H9 (cell line): ENCODE measurements around the gene PRSS56. TPM values are rescaled to one million over a fixed set of nuclear protein-coding genes. Genes with fewer than 3 reads are reported as not detected.
A peak's percentile ranks its signal among the peaks of the same experiment; 100 is the strongest.

Experiments used
- DNase-seq: peaks from one replicate; pipeline ENCODE4 v3.0.0-alpha.2; 2017
- H2AFZ ChIP-seq: one replicate; pipeline ENCODE4 v1.6.1; 2013; ENCODE audit warnings: mild to moderate bottlenecking, low read length, control low read depth, moderate library complexity
- H2AK5ac ChIP-seq: 2 replicates; pipeline ENCODE4 v1.6.1; 2013; ENCODE audit warnings: low read length, control low read depth, mixed read lengths; ENCODE audit not compliant: insufficient read length
- H2BK120ac ChIP-seq: one replicate; pipeline ENCODE4 v1.6.1; 2013; ENCODE audit warnings: low read depth, mild to moderate bottlenecking, low read length, control low read depth, inconsistent platforms; ENCODE audit not compliant: poor library complexity, severe bottlenecking
- H2BK12ac ChIP-seq: 2 replicates; pipeline ENCODE4 v1.6.1; 2013; ENCODE audit warnings: low read length, control low read depth, mixed read lengths, low read depth; ENCODE audit not compliant: insufficient read length
- H2BK15ac ChIP-seq: 2 replicates; pipeline ENCODE4 v1.6.1; 2013; ENCODE audit warnings: low read depth, low read length, control low read depth
- H2BK20ac ChIP-seq: one replicate; pipeline ENCODE4 v1.6.1; 2013; ENCODE audit warnings: low read depth, mild to moderate bottlenecking, low read length, control low read depth, inconsistent platforms; ENCODE audit not compliant: poor library complexity, severe bottlenecking
- H2BK5ac ChIP-seq: 2 replicates; pipeline ENCODE4 v1.6.1; 2013; ENCODE audit warnings: low read length, control low read depth, mixed read lengths; ENCODE audit not compliant: insufficient read length
- H3K14ac ChIP-seq: 2 replicates; pipeline ENCODE4 v1.6.1; 2013; ENCODE audit warnings: low read length, control low read depth; ENCODE audit not compliant: insufficient read depth
- H3K18ac ChIP-seq: 2 replicates; pipeline ENCODE4 v1.6.1; 2013; ENCODE audit warnings: low read depth, mild to moderate bottlenecking, mixed read lengths, low read length, control low read depth; ENCODE audit not compliant: insufficient read length
- H3K23ac ChIP-seq: 2 replicates; pipeline ENCODE4 v1.6.1; 2013; ENCODE audit warnings: low read length, control low read depth, mixed read lengths, low read depth; ENCODE audit not compliant: insufficient read length
- H3K23me2 ChIP-seq: 2 replicates; pipeline ENCODE4 v1.6.1; 2013; ENCODE audit warnings: low read depth, mild to moderate bottlenecking, mixed read lengths, low read length, control low read depth; ENCODE audit not compliant: insufficient read length, poor library complexity, severe bottlenecking
- H3K27ac ChIP-seq: 2 replicates; pipeline ENCODE4 v1.5.1; 2013; ENCODE audit warnings: low read length, control low read depth, mixed read lengths, low read depth; ENCODE audit not compliant: insufficient read length
- H3K27me3 ChIP-seq: 2 replicates; pipeline ENCODE4 v1.6.1; 2013; ENCODE audit warnings: low read length, control low read depth, inconsistent platforms; ENCODE audit not compliant: insufficient read depth
- H3K4ac ChIP-seq: 2 replicates; pipeline ENCODE4 v1.6.1; 2013; ENCODE audit warnings: low read depth, mild to moderate bottlenecking, control low read depth, inconsistent platforms, low read length, moderate library complexity
- H3K4me1 ChIP-seq: 2 replicates; pipeline ENCODE4 v1.6.1; 2013; ENCODE audit warnings: low read length, control low read depth, inconsistent platforms; ENCODE audit not compliant: insufficient read depth
- H3K4me2 ChIP-seq: 2 replicates; pipeline ENCODE4 v1.6.1; 2013; ENCODE audit warnings: low read length, control low read depth, mixed read lengths; ENCODE audit not compliant: insufficient read length, insufficient read depth
- H3K56ac ChIP-seq: 2 replicates; pipeline ENCODE4 v1.6.1; 2013; ENCODE audit warnings: low read depth, mild to moderate bottlenecking, mixed read lengths, low read length, control low read depth; ENCODE audit not compliant: insufficient read length
- H3K79me1 ChIP-seq: 2 replicates; pipeline ENCODE4 v1.6.1; 2013; ENCODE audit warnings: low read depth, mild to moderate bottlenecking, moderate library complexity, low read length, control low read depth, inconsistent platforms; ENCODE audit not compliant: insufficient read depth, poor library complexity, severe bottlenecking
- H3K79me2 ChIP-seq: 2 replicates; pipeline ENCODE4 v1.6.1; 2013; ENCODE audit warnings: low read length, control low read depth, inconsistent platforms; ENCODE audit not compliant: insufficient read depth
- H3K9ac ChIP-seq: 2 replicates; pipeline ENCODE4 v1.6.1; 2013; ENCODE audit warnings: low read length, control low read depth, mixed read lengths; ENCODE audit not compliant: insufficient read length; ENCODE audit errors: extremely low read depth
- H3K9me3 ChIP-seq: one replicate; pipeline ENCODE4 v1.6.1; 2013; ENCODE audit warnings: low read depth, low read length, inconsistent platforms; ENCODE audit not compliant: control insufficient read depth
- H3T11ph ChIP-seq: one replicate; pipeline ENCODE4 v1.6.1; 2013; ENCODE audit warnings: mild to moderate bottlenecking, low read length, control low read depth, inconsistent platforms
- H4K20me1 ChIP-seq: one replicate; pipeline ENCODE4 v1.6.1; 2013; ENCODE audit not compliant: control insufficient read depth, insufficient read length, insufficient read depth
- H4K5ac ChIP-seq: 2 replicates; pipeline ENCODE4 v1.6.1; 2013; ENCODE audit warnings: low read depth, mild to moderate bottlenecking, mixed read lengths, low read length, control low read depth; ENCODE audit not compliant: insufficient read length
- H4K8ac ChIP-seq: replicated peaks from 2 replicates; pipeline ENCODE4 v1.6.1; 2013; ENCODE audit warnings: low read length, control low read depth, mixed read lengths, low read depth; ENCODE audit not compliant: insufficient read length
- H4K91ac ChIP-seq: 2 replicates; pipeline ENCODE4 v1.6.1; 2013; ENCODE audit warnings: low read depth, mild to moderate bottlenecking, moderate library complexity, mixed read lengths, low read length, control low read depth; ENCODE audit not compliant: insufficient read length
- H3K27ac Mint-ChIP-seq, 3 experiments: 2 replicates in 2 of 3; 3 replicates in 1 of 3; pipeline ENCODE4 v1.8.0; 2020 to 2021; ENCODE audit warnings: mixed read lengths in 3 of 3, mild to moderate bottlenecking in 1 of 3, moderate library complexity in 1 of 3
- H3K27me3 Mint-ChIP-seq: 2 replicates; pipeline ENCODE4 v1.8.0; 2021; ENCODE audit warnings: low read depth, mild to moderate bottlenecking, moderate library complexity, mixed read lengths
- H3K36me3 Mint-ChIP-seq, 3 experiments: 2 replicates in 2 of 3; 3 replicates in 1 of 3; pipeline ENCODE4 v1.8.0; 2020 to 2021; ENCODE audit warnings: low read depth in 3 of 3, mixed read lengths in 3 of 3; ENCODE audit not compliant: insufficient read depth in 1 of 3
- H3K4me1 Mint-ChIP-seq, 2 experiments: 2 replicates each; pipeline ENCODE4 v1.8.0; 2020; ENCODE audit warnings: mixed read lengths in 2 of 2
- H3K4me3 Mint-ChIP-seq, 2 experiments: 2 replicates in 1 of 2; 3 replicates in 1 of 2; pipeline ENCODE4 v1.8.0; 2020 to 2021; ENCODE audit warnings: mild to moderate bottlenecking in 2 of 2, mixed read lengths in 2 of 2, moderate library complexity in 1 of 2
- H3K9me3 Mint-ChIP-seq, 2 experiments: 2 replicates in 1 of 2; 3 replicates in 1 of 2; pipeline ENCODE4 v1.8.0; 2020; ENCODE audit warnings: mild to moderate bottlenecking in 2 of 2, mixed read lengths in 2 of 2, moderate library complexity in 1 of 2
- WGBS: extraction: QIAGEN DNeasy Blood & Tissue Kit; methylation state at CpG from one replicate; pipeline ENCODE4 v1.1.7; 2013; ENCODE audit warnings: missing lambda C conversion rate, low lambda C conversion rate, mixed read lengths; ENCODE audit not compliant: insufficient read length; ENCODE audit errors: extremely low coverage; 5-methylcytosine and 5-hydroxymethylcytosine counted together
- total RNA-seq: library from RNA; stranded (reverse); gene quantifications from 2 replicates; pipeline ENCODE4 v1.2.1, GENCODE V29; 2021
- TF ChIP-seq, protein P1 (sequence below): fragments of 200-600 bp; sonication (generic); conservative IDR thresholded peaks from 3 replicates; pipeline ENCODE4 v1.8.0; 2021; ENCODE audit warnings: antibody characterized with exemption, mild to moderate bottlenecking

Gene PRSS56
- total RNA-seq, 1 experiment from 2014 or later: not detected

DNA sequence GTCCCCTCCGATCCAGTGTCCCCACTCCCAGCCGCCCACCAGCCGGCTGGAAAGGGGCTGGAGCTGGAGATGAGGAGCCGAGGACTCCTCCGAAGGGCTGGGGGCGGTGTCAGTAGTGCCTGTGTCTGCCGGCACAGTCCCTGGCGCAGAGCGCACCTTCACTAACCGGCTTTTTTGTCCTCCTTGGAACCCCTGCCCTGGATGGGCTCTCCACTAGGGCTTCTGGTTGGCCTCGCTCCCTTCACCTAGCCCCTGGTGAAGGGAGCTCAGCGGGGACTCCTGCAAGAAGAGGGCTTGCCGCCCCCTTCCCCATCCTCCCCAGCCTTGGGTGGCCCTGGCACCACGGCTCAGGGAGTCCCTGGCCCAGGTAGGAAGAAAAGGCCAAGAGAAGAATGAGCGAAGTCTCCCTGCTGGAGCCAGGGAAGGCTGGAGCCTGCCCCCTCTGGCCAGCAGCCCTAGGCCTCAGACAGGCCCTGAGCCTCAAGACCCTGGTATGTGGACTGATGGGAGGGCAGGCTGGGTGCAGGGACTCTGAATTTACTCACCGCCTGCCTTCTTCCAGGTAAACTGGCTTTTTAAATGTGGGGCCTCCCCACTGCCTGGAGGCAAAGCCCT lies 32.0 kb upstream of the PRSS56 start:
- H2BK20ac ChIP-seq: no peak overlapping the region
- H3K79me2 ChIP-seq: no peaks in the 10 kb centered on the region
- H3K79me1 ChIP-seq: no peaks in the 10 kb centered on the region
- no peak overlapping the region for H2BK5ac ChIP-seq
- no peaks in the 10 kb centered on the region for H3K9me3 ChIP-seq
- H4K91ac ChIP-seq: no peak overlapping the region
- no peak overlapping the region for H4K8ac ChIP-seq
- no peak overlapping the region for H3K9ac ChIP-seq
- WGBS: no CpG with 5 or more reads among the region's 16 CpGs
- H2AFZ ChIP-seq: no peak overlapping the region
- peaks cover 9% of the 10 kb centered on the region for H3K23me2 ChIP-seq
- H4K20me1 ChIP-seq: no peaks in the 10 kb centered on the region
- H2BK15ac ChIP-seq: no peak overlapping the region
- no peak overlapping the region for H2BK12ac ChIP-seq
- no peak overlapping the region for H3T11ph ChIP-seq
- Mint-ChIP-seq H3K27me3 (peaks cover 82% of the 10 kb centered on the region), H3K4me1 (peaks cover 20 to 40% of the 10 kb centered on the region in 2 experiments), H3K36me3 (peaks cover 0 to 8% (median 0%) of the 10 kb centered on the region in 3 experiments; a peak in 3 of 7 replicates), H3K27ac (no peak overlapping the region; a peak in 1 of 7 replicates), H3K9me3 (no peaks in the 10 kb centered on the region; a peak in 1 of 5 replicates), H3K4me3 (peak overlapping the region; percentile 49 to 75)
- no peak overlapping the region for H4K5ac ChIP-seq
- H2BK120ac ChIP-seq: no peak overlapping the region
- no peak overlapping the region for H3K27ac ChIP-seq
- peak; percentile 80 for DNase-seq
- H3K27me3 ChIP-seq: peaks cover 34% of the 10 kb centered on the region
- H3K14ac ChIP-seq: no peak overlapping the region
- H3K18ac ChIP-seq: no peak overlapping the region
- H3K4me2 ChIP-seq: peak overlapping the region; percentile 35
- TF ChIP-seq, protein P1, sequence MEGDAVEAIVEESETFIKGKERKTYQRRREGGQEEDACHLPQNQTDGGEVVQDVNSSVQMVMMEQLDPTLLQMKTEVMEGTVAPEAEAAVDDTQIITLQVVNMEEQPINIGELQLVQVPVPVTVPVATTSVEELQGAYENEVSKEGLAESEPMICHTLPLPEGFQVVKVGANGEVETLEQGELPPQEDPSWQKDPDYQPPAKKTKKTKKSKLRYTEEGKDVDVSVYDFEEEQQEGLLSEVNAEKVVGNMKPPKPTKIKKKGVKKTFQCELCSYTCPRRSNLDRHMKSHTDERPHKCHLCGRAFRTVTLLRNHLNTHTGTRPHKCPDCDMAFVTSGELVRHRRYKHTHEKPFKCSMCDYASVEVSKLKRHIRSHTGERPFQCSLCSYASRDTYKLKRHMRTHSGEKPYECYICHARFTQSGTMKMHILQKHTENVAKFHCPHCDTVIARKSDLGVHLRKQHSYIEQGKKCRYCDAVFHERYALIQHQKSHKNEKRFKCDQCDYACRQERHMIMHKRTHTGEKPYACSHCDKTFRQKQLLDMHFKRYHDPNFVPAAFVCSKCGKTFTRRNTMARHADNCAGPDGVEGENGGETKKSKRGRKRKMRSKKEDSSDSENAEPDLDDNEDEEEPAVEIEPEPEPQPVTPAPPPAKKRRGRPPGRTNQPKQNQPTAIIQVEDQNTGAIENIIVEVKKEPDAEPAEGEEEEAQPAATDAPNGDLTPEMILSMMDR: peak; percentile 52; the same call in 2 of the 3 replicates
- no peak overlapping the region for H2AK5ac ChIP-seq
- peaks cover 2% of the 10 kb centered on the region; the same call in 1 of the 2 replicates for H3K4me1 ChIP-seq
- no peak overlapping the region for H3K4ac ChIP-seq
- no peak overlapping the region for H3K56ac ChIP-seq
- H3K23ac ChIP-seq: no peak overlapping the region
